PFSK-1 (cell line): ENCODE data around the gene ZNF615.

Source experiments
- FOXP2 ChIP-seq: optimal IDR thresholded peaks from 2 replicates; pipeline ENCODE3; 2011; ENCODE audit warnings: borderline replicate concordance, control low read depth, inconsistent platforms; ENCODE audit not compliant: insufficient read depth; ENCODE audit errors: extremely low read length, extremely low read depth
- POLR2AphosphoS5 ChIP-seq: IDR thresholded peaks from 2 replicates; pipeline ENCODE4 v1.6.1; 2012; ENCODE audit warnings: low read depth, mild to moderate bottlenecking, control low read depth, low read length, moderate library complexity
- SIN3A ChIP-seq: IDR thresholded peaks from 2 replicates; pipeline ENCODE4 v1.6.1; 2012; ENCODE audit warnings: mild to moderate bottlenecking, low read length, moderate library complexity, borderline replicate concordance; ENCODE audit not compliant: insufficient read depth
- TAF1 ChIP-seq: IDR thresholded peaks from 2 replicates; pipeline ENCODE4 v1.6.1; 2012; ENCODE audit warnings: low read length, control low read depth, borderline replicate concordance; ENCODE audit not compliant: insufficient read depth
- TF ChIP-seq, protein P1 (sequence below), 2 experiments: IDR thresholded peaks; 2 replicates each; pipeline versions ENCODE4 v1.6.1 to v1.8.0; 2011 to 2012; ENCODE audit warnings: low read depth in 2 of 2, low read length in 2 of 2, control low read depth in 1 of 2, inconsistent platforms in 1 of 2, mild to moderate bottlenecking in 1 of 2, moderate library complexity in 1 of 2; ENCODE audit not compliant: insufficient read depth in 1 of 2

The ZNF615 gene

DNA sequence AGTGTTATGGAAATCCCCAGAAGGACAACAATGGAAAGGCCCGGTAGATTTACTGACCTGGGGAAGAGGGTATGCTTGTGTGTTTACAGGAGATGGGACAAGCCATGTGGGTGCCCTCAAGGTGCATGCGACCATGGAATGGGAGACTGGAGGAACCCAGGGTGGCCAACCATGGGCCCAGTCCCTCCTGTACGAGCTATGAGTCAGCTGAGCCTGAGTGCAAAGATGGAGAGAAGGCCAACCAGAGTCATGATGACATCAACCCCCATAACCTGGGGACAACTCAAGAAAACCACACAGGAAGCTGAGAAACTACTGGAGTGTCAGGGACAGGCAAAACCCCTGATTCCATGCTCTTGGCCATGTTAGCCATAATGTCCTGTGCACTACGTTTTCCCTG is 29.1 kb downstream of the ZNF615 start:
- TF ChIP-seq FOXP2 (no peak), POLR2AphosphoS5 (no peak), TAF1 (no peak)
- TF ChIP-seq, protein P1, sequence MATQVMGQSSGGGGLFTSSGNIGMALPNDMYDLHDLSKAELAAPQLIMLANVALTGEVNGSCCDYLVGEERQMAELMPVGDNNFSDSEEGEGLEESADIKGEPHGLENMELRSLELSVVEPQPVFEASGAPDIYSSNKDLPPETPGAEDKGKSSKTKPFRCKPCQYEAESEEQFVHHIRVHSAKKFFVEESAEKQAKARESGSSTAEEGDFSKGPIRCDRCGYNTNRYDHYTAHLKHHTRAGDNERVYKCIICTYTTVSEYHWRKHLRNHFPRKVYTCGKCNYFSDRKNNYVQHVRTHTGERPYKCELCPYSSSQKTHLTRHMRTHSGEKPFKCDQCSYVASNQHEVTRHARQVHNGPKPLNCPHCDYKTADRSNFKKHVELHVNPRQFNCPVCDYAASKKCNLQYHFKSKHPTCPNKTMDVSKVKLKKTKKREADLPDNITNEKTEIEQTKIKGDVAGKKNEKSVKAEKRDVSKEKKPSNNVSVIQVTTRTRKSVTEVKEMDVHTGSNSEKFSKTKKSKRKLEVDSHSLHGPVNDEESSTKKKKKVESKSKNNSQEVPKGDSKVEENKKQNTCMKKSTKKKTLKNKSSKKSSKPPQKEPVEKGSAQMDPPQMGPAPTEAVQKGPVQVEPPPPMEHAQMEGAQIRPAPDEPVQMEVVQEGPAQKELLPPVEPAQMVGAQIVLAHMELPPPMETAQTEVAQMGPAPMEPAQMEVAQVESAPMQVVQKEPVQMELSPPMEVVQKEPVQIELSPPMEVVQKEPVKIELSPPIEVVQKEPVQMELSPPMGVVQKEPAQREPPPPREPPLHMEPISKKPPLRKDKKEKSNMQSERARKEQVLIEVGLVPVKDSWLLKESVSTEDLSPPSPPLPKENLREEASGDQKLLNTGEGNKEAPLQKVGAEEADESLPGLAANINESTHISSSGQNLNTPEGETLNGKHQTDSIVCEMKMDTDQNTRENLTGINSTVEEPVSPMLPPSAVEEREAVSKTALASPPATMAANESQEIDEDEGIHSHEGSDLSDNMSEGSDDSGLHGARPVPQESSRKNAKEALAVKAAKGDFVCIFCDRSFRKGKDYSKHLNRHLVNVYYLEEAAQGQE (IDR thresholded peaks at IDR 0.05; ENCODE audit: insufficient read depth in 1 of 2, low read depth in 2 of 2, low read length in 2 of 2) = no peak

DNA sequence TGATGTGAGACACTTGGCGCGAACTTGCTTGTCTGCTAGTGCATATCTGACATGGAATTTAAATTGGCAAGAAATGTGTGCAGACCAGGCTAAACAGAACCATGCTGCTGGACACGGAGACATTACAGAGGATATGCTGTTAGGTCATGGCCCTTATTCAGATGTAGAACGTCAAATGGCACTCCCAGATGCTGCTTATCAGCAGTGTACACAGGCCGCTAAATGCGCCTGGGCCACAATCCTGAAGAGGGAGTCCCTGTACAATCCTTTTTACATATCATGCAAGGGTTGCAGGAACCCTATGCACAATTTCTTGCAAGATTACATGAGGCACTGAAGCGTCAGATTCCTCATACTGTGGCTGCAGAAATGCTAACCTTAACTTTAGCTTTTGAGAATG is 30.7 kb downstream of the ZNF615 start:
- TF ChIP-seq, protein P1 (IDR thresholded peaks at IDR 0.05; ENCODE audit: insufficient read depth in 1 of 2, low read depth in 2 of 2, low read length in 2 of 2) = no peak
- TF ChIP-seq FOXP2 (no peak), POLR2AphosphoS5 (no peak), TAF1 (no peak), SIN3A (no peak)

DNA sequence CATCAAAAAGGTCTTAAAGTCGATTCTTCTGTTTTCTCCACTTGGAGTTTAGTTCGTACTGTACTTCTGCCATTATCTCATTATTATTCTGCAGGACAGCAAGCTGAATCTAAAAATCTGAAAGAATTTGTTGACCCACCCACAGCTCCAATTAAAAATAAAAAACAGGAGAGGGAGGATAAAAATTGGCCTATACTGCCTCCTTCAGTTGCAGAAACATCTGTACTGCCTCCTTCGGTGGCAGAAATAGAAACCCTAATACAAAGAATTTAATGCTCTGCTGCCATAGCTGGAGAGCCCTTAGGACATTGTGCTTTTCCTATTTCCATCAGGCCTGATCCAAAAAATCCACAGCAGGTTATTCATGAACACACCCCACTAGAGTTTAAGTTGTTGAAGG is 31.2 kb downstream of the ZNF615 start:
- TF ChIP-seq POLR2AphosphoS5 = no peak
- no peak for TF ChIP-seq FOXP2
- no peak for TF ChIP-seq SIN3A
- no peak for TF ChIP-seq TAF1
- TF ChIP-seq, protein P1 (IDR thresholded peaks at IDR 0.05; ENCODE audit: insufficient read depth in 1 of 2, low read depth in 2 of 2, low read length in 2 of 2) = no peak

DNA sequence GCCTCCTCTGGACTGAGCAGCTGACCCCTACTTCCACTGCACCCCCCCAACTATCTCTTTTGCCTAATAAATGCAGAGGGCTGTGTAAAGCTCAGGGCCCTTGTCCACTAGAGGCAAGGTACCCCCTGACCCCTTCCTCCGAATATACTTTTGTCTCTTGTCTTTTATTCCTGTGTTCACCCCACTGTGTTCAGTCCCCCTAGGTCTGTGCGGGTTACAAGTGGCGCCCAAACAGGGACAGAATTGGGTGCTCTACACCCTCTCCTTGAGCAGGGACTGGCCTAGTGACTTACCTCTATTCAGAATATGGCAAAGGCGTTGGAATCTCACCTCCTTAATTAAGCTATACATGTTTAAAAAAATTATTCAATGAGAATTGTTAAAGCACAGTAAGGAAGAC is 36.4 kb downstream of the ZNF615 start:
- TF ChIP-seq SIN3A (no peak), FOXP2 (no peak), POLR2AphosphoS5 (no peak), TAF1 (no peak)
- TF ChIP-seq, protein P1 (IDR thresholded peaks at IDR 0.05; ENCODE audit: insufficient read depth in 1 of 2, low read depth in 2 of 2, low read length in 2 of 2) = no peak

DNA sequence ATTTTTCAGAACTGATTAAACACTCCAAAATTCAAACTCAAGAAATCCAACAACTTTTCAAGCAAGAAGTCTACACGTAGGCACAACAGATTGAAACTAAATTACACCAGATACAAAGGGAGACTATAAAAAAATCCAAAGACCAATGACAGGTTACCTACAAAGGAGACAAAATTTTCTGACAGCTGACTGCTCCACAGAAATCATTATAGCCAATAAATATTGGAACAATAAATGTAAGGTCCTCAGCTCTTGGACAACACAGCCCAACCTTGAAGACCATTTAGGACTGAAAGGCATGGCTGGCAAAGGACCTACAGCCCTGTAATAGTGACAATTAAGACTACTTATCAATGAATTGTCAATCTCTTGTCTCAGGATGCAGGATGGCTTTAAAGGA is 37.3 kb downstream of the ZNF615 start:
- TF ChIP-seq FOXP2 (no peak), SIN3A (no peak), POLR2AphosphoS5 (no peak), TAF1 (no peak)
- TF ChIP-seq, protein P1 (IDR thresholded peaks at IDR 0.05; ENCODE audit: insufficient read depth in 1 of 2, low read depth in 2 of 2, low read length in 2 of 2) = no peak
